ENCODE measurements around the gene EFCAB8.

Gene EFCAB8

DNA sequence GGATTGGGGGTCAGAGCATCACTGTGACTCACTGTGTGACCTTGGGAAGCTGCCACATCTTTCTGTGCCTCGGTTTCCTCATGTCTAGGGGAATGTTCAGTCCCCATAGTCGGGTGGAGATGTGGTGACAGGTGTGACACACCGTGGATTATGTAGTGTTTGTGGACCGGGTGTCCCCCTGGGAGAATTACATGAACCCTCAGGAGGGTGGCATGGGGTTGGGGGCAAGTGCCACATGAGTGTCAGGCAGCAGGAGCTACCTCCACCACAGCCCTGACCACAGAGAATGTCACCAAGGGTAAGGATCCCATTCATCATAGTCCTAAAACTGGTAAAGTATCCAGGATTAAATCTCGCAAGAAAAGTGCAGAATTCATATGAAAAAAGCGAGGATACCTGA, 122.3 kb downstream of the EFCAB8 start:
- no peaks in the 10 kb centered on the region for H3K9me3 ChIP-seq (replicated peaks; ENCODE audit: insufficient read depth, low read length)
- H3K79me2 ChIP-seq (ENCODE audit: low read length), result no peaks in the 10 kb centered on the region
- TF ChIP-seq, protein P1, sequence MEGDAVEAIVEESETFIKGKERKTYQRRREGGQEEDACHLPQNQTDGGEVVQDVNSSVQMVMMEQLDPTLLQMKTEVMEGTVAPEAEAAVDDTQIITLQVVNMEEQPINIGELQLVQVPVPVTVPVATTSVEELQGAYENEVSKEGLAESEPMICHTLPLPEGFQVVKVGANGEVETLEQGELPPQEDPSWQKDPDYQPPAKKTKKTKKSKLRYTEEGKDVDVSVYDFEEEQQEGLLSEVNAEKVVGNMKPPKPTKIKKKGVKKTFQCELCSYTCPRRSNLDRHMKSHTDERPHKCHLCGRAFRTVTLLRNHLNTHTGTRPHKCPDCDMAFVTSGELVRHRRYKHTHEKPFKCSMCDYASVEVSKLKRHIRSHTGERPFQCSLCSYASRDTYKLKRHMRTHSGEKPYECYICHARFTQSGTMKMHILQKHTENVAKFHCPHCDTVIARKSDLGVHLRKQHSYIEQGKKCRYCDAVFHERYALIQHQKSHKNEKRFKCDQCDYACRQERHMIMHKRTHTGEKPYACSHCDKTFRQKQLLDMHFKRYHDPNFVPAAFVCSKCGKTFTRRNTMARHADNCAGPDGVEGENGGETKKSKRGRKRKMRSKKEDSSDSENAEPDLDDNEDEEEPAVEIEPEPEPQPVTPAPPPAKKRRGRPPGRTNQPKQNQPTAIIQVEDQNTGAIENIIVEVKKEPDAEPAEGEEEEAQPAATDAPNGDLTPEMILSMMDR (IDR thresholded peaks at IDR 0.05; ENCODE audit: low read length), result no peak
- TF ChIP-seq EZH2phosphoT487 (IDR thresholded peaks at IDR 0.05; ENCODE audit: low read length) (no peak), EZH2 (optimal IDR thresholded peaks at IDR 0.05; ENCODE audit: low read depth, low read length) (no peak)
- peaks cover 8% of the 10 kb centered on the region; the same call in 1 of the 2 replicates for H3K27me3 ChIP-seq (replicated peaks; ENCODE audit: insufficient read depth, low read length)
- H3K27ac ChIP-seq (ENCODE audit: low read length), result no peak overlapping the region
- no peak overlapping the region for H3K9ac ChIP-seq (ENCODE audit: low read length)
- no peak overlapping the region for H3K4me3 ChIP-seq (ENCODE audit: low read length)
- no peak for DNase-seq
- no peak overlapping the region for H2AFZ ChIP-seq (ENCODE audit: low read length)
- no peak overlapping the region for H3K4me2 ChIP-seq (ENCODE audit: low read depth, low read length)
- H3F3A ChIP-seq (ENCODE audit: insufficient read depth, low read length), result no peaks in the 10 kb centered on the region
- no peaks in the 10 kb centered on the region for H3K9me2 ChIP-seq (replicated peaks; ENCODE audit: insufficient read depth, low read length)
- no peaks in the 10 kb centered on the region for H3K4me1 ChIP-seq (ENCODE audit: low read length)
- H3K36me3 ChIP-seq (replicated peaks; ENCODE audit: insufficient read depth, low read length), result no peaks in the 10 kb centered on the region
- no peaks in the 10 kb centered on the region for H4K20me1 ChIP-seq (ENCODE audit: insufficient read depth, low read length)

DNA sequence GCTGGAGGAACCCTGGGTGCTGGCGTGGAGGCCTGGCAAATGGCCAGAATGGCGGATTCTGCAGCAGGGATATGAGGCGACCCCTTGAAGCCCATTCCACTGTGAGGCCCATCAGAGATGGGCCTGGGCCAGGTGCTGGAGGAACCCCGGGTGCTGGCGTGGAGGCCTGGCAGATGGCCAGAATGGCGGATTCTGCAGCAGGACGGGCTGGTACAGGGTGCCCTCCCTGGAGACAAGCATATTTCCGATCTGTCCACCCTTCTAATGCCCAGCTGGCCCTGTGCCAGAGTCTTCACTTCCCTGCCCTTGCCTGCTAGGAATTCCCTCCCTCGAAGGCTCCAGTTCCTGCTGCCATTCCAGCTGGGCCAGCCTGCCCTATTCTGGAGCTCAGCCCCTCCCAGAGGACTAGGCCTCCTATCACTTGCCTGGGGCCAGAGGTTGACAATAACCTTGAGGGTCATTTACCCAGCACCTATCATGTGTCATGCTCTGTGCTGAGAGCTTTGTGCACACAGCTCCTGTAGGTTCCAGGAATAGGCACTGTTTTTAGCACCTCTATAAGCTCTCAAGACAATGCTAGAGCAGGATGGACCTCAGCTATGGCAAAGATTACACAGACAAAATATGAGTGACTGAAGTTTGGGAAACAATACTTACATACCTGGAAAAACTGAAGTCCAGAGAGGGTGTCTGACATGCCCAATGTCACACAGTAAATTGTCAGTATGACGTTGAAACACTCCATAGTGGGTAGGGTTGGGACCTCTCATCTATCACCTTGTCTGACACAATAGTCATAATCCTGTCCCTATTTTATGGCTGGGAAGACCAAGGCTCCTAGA, 124.1 kb downstream of the EFCAB8 start:
- no peak overlapping the region for H3K4me2 ChIP-seq (ENCODE audit: low read depth, low read length)
- H3K27ac ChIP-seq (ENCODE audit: low read length), result no peak overlapping the region
- no peaks in the 10 kb centered on the region for H3K9me3 ChIP-seq (replicated peaks; ENCODE audit: insufficient read depth, low read length)
- TF ChIP-seq EZH2 (optimal IDR thresholded peaks at IDR 0.05; ENCODE audit: low read depth, low read length), result no peak
- no peak for TF ChIP-seq EZH2phosphoT487 (IDR thresholded peaks at IDR 0.05; ENCODE audit: low read length)
- TF ChIP-seq, protein P1 (IDR thresholded peaks at IDR 0.05; ENCODE audit: low read length), result no peak
- H3K4me1 ChIP-seq (ENCODE audit: low read length), result no peaks in the 10 kb centered on the region
- no peaks in the 10 kb centered on the region for H3K9me2 ChIP-seq (replicated peaks; ENCODE audit: insufficient read depth, low read length)
- no peak overlapping the region for H3K9ac ChIP-seq (ENCODE audit: low read length)
- H3F3A ChIP-seq (ENCODE audit: insufficient read depth, low read length), result no peaks in the 10 kb centered on the region
- H3K36me3 ChIP-seq (replicated peaks; ENCODE audit: insufficient read depth, low read length), result no peaks in the 10 kb centered on the region
- H3K79me2 ChIP-seq (ENCODE audit: low read length), result no peaks in the 10 kb centered on the region
- no peak overlapping the region for H3K4me3 ChIP-seq (ENCODE audit: low read length)
- H2AFZ ChIP-seq (ENCODE audit: low read length), result no peak overlapping the region
- peaks cover 11% of the 10 kb centered on the region; the same call in 1 of the 2 replicates for H3K27me3 ChIP-seq (replicated peaks; ENCODE audit: insufficient read depth, low read length)
- H4K20me1 ChIP-seq (ENCODE audit: insufficient read depth, low read length), result no peaks in the 10 kb centered on the region
- DNase-seq, result no peak

DNA sequence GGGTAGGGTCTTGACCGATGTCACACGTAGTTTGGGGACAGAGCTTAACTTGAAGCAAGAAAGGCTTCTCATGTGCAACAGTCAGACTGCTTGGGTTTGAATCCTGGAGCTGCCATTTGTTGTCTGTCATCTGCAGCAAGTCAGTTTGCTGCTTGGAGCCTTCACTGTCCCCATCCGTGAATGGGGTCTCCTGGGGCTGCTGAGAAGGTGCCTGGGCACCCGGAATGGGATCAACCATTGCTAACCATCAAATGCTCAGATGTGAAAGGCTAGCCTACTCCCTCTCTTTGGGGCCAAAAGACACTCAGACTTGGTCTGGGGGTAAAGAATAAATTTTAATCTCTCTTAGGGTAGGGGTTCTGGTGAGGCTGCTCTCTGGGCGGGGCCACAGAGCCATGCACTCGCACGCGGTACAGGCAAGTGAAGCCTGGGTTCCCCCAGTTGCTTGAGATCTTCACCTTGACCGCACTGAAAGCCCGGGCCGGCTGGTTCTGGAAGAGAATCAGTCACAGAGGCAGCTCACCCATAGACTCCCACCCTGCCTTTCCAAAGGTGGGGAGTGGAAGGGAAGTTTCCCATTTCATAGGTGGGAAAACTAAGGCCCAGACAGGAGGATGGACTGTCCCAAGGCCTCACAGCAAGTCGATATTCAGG, 124.9 kb downstream of the EFCAB8 start:
- DNase-seq, result no peak
- Histone ChIP-seq H3K4me1 (ENCODE audit: low read length) (no peaks in the 10 kb centered on the region), H3K79me2 (ENCODE audit: low read length) (no peaks in the 10 kb centered on the region), H3K27me3 (replicated peaks; ENCODE audit: insufficient read depth, low read length) (peaks cover 11% of the 10 kb centered on the region; the same call in 1 of the 2 replicates), H3K4me2 (ENCODE audit: low read depth, low read length) (no peak overlapping the region), H3K4me3 (ENCODE audit: low read length) (no peak overlapping the region), H3K36me3 (replicated peaks; ENCODE audit: insufficient read depth, low read length) (no peaks in the 10 kb centered on the region), H4K20me1 (ENCODE audit: insufficient read depth, low read length) (no peaks in the 10 kb centered on the region), H3K9me3 (replicated peaks; ENCODE audit: insufficient read depth, low read length) (no peaks in the 10 kb centered on the region), H3F3A (ENCODE audit: insufficient read depth, low read length) (no peaks in the 10 kb centered on the region), H2AFZ (ENCODE audit: low read length) (no peak overlapping the region), H3K27ac (ENCODE audit: low read length) (no peak overlapping the region), H3K9me2 (replicated peaks; ENCODE audit: insufficient read depth, low read length) (no peaks in the 10 kb centered on the region), H3K9ac (ENCODE audit: low read length) (no peak overlapping the region)
- TF ChIP-seq EZH2phosphoT487 (IDR thresholded peaks at IDR 0.05; ENCODE audit: low read length) (no peak), EZH2 (optimal IDR thresholded peaks at IDR 0.05; ENCODE audit: low read depth, low read length) (no peak)
- TF ChIP-seq, protein P1 (IDR thresholded peaks at IDR 0.05; ENCODE audit: low read length), result no peak
